ENCODE measurements around the gene SH3PXD2B.
"Not testable (repeated sequence)": the region's sequence is repeated elsewhere in the genome, so short reads cannot be mapped to it uniquely, and the experiment has no call there.

The SH3PXD2B gene

DNA sequence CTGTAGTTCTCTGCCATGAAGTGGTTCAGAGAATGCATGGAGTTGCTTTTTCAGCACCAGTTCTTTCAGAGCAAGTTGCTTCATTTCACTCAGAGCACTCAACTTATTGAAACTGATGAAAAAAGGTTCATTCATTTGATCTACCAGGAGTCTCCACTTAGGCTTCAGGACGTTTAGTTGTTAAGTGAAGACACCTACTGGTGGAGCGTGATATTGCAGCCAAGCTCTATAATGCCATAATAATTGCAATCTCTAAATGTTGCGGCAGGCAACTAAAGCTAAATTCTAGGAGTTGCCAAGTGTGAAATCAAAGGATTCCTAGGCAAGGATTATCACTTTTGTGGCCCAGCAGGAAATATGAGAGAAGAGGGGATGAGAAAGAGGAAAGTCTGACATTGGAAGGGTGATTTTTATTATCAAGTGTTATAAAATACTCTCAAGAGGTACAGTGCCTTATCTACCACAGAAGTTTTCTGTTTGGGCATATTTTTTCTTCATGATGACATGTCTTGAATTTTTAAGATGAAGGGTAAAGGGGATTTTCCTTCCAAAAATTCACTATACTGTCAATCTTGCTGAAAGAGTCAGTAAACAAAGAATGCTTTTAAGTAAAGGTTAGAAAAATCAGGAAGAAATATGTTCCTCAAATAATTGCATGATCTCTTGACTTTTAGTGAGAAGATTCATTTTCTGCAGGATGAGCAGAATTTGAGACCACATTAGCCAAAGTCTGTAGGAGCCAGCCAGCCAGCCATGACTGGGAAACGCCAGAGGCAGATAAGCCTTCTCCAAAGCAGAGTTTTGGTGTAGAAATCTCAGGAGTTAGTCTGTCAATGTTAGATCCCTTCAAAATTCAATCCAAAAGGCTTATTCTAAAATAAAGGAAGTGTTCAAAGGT, 83.4 kb downstream of the SH3PXD2B start:
- DNase-seq (ENCODE audit: low spot score) = peak; percentile 34
- TF ChIP-seq, protein P1, sequence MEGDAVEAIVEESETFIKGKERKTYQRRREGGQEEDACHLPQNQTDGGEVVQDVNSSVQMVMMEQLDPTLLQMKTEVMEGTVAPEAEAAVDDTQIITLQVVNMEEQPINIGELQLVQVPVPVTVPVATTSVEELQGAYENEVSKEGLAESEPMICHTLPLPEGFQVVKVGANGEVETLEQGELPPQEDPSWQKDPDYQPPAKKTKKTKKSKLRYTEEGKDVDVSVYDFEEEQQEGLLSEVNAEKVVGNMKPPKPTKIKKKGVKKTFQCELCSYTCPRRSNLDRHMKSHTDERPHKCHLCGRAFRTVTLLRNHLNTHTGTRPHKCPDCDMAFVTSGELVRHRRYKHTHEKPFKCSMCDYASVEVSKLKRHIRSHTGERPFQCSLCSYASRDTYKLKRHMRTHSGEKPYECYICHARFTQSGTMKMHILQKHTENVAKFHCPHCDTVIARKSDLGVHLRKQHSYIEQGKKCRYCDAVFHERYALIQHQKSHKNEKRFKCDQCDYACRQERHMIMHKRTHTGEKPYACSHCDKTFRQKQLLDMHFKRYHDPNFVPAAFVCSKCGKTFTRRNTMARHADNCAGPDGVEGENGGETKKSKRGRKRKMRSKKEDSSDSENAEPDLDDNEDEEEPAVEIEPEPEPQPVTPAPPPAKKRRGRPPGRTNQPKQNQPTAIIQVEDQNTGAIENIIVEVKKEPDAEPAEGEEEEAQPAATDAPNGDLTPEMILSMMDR (IDR thresholded peaks at IDR 0.05; ENCODE audit: extremely low read depth, missing control alignments) = peak; percentile 34

DNA sequence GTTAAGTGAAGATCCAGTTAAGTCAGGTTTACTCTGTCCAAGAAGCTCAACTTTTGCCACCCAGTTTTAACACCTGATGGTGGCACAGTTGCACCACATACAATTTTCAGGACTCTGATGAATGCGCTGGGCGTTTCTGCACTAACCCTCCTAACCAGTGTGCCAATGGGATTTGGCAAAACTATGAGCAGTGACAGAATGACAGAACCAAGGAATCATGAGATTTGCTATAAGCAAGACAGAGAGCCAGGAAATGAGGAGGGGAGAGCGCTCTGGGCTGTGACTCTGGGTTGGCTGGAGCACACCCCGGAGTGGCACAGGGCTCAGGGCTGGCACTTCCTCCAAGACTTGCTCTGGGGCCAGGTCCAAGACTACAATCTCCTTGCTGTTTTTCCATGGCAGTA, 84.1 kb downstream of the SH3PXD2B start:
- TF ChIP-seq, protein P1 (IDR thresholded peaks at IDR 0.05; ENCODE audit: extremely low read depth, missing control alignments) = no peak
- DNase-seq (ENCODE audit: low spot score) = no peak

DNA sequence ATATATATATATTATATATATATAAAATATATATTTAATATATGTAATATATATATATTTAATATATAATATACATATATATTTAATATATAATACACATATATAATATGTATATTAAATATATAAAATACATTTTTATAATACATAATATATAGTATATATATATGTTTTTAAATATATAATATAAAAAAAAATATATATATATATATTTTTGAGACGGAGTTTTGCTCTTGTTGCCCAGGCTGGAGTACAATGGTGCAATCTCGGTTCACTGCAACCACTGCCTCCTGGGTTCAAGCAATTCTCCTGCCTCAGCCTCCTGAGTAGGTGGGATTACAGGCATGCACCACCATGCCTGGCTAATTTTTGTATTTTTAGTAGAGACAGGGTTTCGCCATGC, 85.6 kb downstream of the SH3PXD2B start:
- DNase-seq (ENCODE audit: low spot score) = not testable (repeated sequence)

DNA sequence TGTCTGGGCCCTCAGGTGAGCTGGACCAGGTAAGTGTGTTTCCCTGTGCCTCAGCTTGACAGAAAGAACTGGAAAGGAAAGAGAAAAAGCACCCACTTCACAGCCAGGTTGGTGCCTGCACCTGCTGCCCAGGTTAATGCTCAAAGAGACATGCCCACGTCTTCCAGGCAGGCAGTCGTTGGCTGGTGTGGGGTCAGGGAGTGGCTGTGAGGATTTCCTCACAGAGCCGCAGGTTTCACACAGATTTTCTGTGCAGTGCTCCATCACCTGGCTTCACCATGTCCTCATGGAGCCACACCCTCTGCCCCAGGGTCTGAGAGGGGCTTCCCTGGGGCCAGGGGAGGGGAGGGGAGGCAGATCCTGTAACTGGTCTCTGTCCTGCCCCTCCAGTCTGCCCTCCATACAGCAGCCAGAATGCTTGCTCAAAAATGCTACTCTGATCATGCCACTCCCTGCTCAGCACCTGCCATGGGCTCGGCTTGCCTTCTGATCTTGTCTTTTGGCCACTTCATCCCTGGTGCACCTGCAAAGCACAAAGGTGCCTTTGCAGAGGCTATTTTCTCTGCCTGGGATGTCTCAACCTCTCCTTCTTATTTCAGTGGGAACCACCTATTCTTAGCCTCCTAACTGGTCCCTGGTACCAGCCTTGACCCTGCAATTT, 88.2 kb downstream of the SH3PXD2B start:
- TF ChIP-seq, protein P1 (IDR thresholded peaks at IDR 0.05; ENCODE audit: extremely low read depth, missing control alignments) = no peak
- no peak for DNase-seq (ENCODE audit: low spot score)

DNA sequence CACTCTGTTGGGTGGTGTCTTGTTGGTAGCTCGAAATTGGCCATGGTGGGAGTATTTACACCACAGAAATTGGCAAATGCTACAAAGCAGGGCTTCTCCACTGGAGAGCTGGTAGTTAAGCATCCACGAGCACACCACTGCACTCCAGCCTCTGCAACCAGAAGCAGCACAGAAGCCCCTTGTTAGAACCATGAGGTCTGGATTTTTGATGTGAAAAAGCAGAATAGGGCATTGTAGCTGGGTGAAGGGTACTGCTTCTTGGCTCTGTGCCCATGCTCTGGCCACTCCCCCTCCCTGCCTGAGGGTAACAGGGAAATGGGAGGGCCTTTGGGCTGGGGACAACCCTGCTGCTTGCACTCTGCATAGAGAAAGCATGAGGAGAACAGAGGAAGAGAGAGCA, 89.6 kb downstream of the SH3PXD2B start:
- TF ChIP-seq, protein P1 (IDR thresholded peaks at IDR 0.05; ENCODE audit: extremely low read depth, missing control alignments) = no peak
- DNase-seq (ENCODE audit: low spot score) = no peak

DNA sequence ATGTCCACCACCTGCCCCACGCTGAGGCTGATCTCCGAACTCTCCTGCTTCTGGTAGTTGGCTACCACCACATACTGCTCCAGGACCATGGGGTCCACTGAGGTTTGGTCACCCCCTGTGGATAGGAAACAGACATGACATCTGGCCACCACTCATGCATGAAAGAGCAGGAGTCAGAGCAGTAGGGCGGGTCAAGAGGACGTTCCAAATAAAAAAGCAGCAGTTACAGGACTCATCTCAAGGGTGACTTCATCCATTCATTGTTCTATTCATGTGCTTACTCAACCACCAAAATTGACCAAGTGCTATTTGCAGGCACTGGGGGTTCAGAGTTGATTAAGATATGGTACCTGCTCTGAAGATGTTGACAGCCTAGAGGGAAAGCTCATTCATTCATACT, 91.6 kb downstream of the SH3PXD2B start:
- TF ChIP-seq, protein P1 (IDR thresholded peaks at IDR 0.05; ENCODE audit: extremely low read depth, missing control alignments) = no peak
- DNase-seq (ENCODE audit: low spot score) = no peak

DNA sequence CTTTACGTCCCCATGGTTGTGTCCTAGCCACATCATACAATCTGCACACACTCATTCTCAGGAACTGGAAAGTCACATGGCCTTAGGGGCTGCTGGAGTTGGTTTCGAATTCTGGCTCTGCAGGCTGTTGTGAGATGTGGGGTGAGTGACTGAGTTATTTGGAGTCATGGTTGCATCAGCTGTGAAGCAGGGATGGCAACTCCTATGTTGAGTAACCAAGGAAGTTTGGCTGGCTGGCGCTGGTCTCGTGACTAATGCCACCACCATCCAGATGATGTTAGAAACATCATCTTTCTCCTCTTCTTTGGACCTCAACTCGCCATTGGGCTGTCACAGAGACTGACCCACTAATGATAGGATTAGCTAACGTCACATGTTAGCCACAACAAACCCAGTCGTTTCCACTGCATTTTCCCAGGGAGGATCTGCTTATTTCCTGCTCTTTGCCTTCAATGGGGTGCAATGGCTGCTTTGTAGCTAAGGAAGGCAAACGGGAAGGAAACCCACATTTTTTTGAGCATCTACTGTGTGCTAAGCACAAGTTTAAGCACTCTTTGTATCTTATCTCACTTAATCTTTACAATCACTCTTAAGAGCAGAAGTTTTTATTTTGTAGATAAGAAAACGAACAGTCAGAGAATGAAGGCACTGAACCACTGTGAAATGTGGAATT, 92.6 kb downstream of the SH3PXD2B start:
- TF ChIP-seq, protein P1 (IDR thresholded peaks at IDR 0.05; ENCODE audit: extremely low read depth, missing control alignments) = no peak
- DNase-seq (ENCODE audit: low spot score) = no peak
